Stomach (tissue), 9 donors: ENCODE data around the gene EML6. TPM values are rescaled to one million over a fixed set of nuclear protein-coding genes. Genes with fewer than 3 reads are reported as not detected.

Source experiments
- DNase-seq, 2 donors: peaks; one replicate each; pipeline versions ENCODE4 v3.0.0 to v3.0.0-alpha.2; 2013 to 2019
- H3K27ac ChIP-seq, 5 donors: fragments of 200-600 bp in 4 of 5; sonication (generic) in 4 of 5; one replicate each; pipeline ENCODE4 v1.5.1; 2013 to 2019; ENCODE audit warnings: mild to moderate bottlenecking in 1 of 5, moderate library complexity in 1 of 5
- H3K27me3 ChIP-seq, 3 donors: fragments of 200-600 bp; sonication (generic); one replicate each; pipeline ENCODE4 v1.5.1; 2017 to 2019; ENCODE audit warnings: mixed run types in 1 of 3
- H3K36me3 ChIP-seq, 4 donors: fragments of 200-600 bp; sonication (generic); 1 replicate in 3 of 4; 2 replicates in 1 of 4; pipeline ENCODE4 v1.5.1; 2016 to 2019
- H3K4me1 ChIP-seq, 4 donors: fragments of 200-600 bp; sonication (generic); one replicate each; pipeline ENCODE4 v1.5.1; 2016 to 2019
- H3K4me3 ChIP-seq, 4 donors: fragments of 200-600 bp; sonication (generic) in 3 of 4; one replicate each; pipeline ENCODE4 v1.5.1; 2016 to 2019; ENCODE audit warnings: mild to moderate bottlenecking in 1 of 4
- H3K9me3 ChIP-seq, 4 donors: fragments of 200-600 bp; sonication (generic); one replicate each; pipeline ENCODE4 v1.5.1; 2016 to 2019
- EP300 ChIP-seq: sonication (generic); formaldehyde crosslinking; IDR thresholded peaks from one replicate; pipeline ENCODE4 v1.6.1; 2017; ENCODE audit warnings: antibody characterized with exemption
- POLR2A ChIP-seq, 4 donors: fragments of 450-650 bp; IDR thresholded peaks; one replicate each; pipeline ENCODE4 v1.6.1; 2016; ENCODE audit warnings: antibody characterized with exemption in 4 of 4, control low read depth in 2 of 4, mild to moderate bottlenecking in 1 of 4, moderate library complexity in 1 of 4
- POLR2AphosphoS5 ChIP-seq, 3 donors: sonication (generic); formaldehyde crosslinking; IDR thresholded peaks; one replicate each; pipeline ENCODE4 v1.6.1; 2016; ENCODE audit warnings: antibody characterized with exemption in 3 of 3
- WGBS, 5 donors: extraction: QIAGEN DNeasy Blood & Tissue Kit in 3 of 5; methylation state at CpG; one replicate each; pipeline versions ENCODE4 v1.1.5 to v1.1.7; 2013 to 2018; 5-methylcytosine and 5-hydroxymethylcytosine counted together
- intact Hi-C: fragments of 100-400 bp; cut with DNase I; formaldehyde crosslinking; loops from one replicate; pipeline ENCODE4 v1.15.1; 2023; ENCODE audit warnings: low total_unique reads
- polyA plus RNA-seq, 3 donors: library from polyadenylated mRNA; stranded (reverse); fragments of 200-250 nt; gene quantifications; one replicate each; pipeline ENCODE4 v1.2.3, GENCODE V29; 2013
- total RNA-seq, 5 donors: library from RNA; depleted of rRNA; stranded (reverse); fragments of >200 nt; gene quantifications; one replicate each; pipeline versions ENCODE4 v1.1.0 to v1.2.3, GENCODE V29; 2014 to 2016
- TF ChIP-seq, protein P1 (sequence below), 7 experiments: fragments of 450-650 bp in 4 of 7; fragments of 200-600 bp in 3 of 7; sonication (generic) in 3 of 7; IDR thresholded peaks; one replicate each; pipeline ENCODE4 v1.5.1; 2016 to 2019; ENCODE audit warnings: antibody characterized with exemption in 7 of 7, control low read depth in 2 of 7, mild to moderate bottlenecking in 1 of 7
- donor health status: healthy with polysubstance abuse.
- donor health status: Bipolar disorder and iron deficiency.
- donor health status: healthy.

EML6 gene
- total and polyA plus RNA-seq, 8 donors: 0.45 to 10.1 (median 1.8) TPM; not detected in 1

DNA sequence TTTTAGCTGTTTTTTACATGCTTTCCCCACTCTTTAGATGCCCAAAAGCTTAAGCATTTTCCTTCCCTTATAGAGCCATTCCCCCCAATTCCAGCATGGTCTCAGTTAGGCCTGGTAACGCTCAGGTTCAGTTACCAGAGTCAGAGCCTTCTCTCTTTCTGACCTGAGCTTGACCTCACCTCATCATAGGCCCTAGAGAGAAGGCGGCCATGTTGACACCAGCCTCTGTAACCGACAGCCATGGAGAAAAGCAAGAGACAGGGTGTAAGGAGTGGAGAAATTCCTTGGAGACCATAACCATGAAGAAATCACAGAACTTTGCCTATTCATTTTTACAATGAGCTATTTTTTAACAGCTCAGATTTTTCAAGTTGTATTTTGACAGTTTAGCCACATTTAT lies 227.3 kb downstream of the EML6 start:
- Histone ChIP-seq H3K4me3 (no peak overlapping the region), H3K9me3 (no peaks in the 10 kb centered on the region), H3K27me3 (no peaks in the 10 kb centered on the region), H3K4me1 (peaks cover 0 to 14% (median 9%) of the 10 kb centered on the region in 4 donors), H3K36me3 (no peaks in the 10 kb centered on the region), H3K27ac (no peak overlapping the region)
- DNase-seq: no peak
- intact Hi-C loops: no loop called here
- 93 to 100% (median 95%) methylated on average over 3 of the region's 3 CpGs for WGBS, 5 donors
- TF ChIP-seq POLR2AphosphoS5 (IDR thresholded peaks at IDR 0.05) (no peak), EP300 (no peak), POLR2A (IDR thresholded peaks at IDR 0.05) (no peak)
- TF ChIP-seq, protein P1, sequence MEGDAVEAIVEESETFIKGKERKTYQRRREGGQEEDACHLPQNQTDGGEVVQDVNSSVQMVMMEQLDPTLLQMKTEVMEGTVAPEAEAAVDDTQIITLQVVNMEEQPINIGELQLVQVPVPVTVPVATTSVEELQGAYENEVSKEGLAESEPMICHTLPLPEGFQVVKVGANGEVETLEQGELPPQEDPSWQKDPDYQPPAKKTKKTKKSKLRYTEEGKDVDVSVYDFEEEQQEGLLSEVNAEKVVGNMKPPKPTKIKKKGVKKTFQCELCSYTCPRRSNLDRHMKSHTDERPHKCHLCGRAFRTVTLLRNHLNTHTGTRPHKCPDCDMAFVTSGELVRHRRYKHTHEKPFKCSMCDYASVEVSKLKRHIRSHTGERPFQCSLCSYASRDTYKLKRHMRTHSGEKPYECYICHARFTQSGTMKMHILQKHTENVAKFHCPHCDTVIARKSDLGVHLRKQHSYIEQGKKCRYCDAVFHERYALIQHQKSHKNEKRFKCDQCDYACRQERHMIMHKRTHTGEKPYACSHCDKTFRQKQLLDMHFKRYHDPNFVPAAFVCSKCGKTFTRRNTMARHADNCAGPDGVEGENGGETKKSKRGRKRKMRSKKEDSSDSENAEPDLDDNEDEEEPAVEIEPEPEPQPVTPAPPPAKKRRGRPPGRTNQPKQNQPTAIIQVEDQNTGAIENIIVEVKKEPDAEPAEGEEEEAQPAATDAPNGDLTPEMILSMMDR (IDR thresholded peaks at IDR 0.05): no peak

DNA sequence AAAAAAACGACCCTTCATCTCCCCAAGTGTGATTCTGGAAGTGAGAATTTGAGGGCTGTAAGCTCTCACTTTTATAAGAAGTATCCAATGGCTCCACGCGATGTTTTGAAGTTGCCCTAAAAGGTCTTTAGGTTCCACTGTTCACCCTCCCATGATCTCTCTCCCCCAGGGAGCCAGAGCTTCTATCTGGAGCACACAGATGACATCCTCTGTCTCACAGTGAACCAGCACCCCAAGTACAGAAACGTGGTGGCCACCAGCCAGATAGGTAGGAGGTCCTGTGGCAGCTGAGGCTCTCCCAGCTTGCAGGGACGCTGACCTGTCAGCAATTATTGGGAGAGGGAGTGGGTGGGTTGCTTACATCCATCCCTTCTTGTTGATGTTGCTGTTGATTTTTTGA lies 229.0 kb downstream of the EML6 start:
- Histone ChIP-seq H3K4me3 (no peak overlapping the region), H3K27ac (no peak overlapping the region), H3K27me3 (no peaks in the 10 kb centered on the region), H3K36me3 (no peaks in the 10 kb centered on the region), H3K4me1 (peaks cover 0 to 6% (median 2%) of the 10 kb centered on the region in 4 donors), H3K9me3 (no peaks in the 10 kb centered on the region)
- TF ChIP-seq EP300 (no peak), POLR2AphosphoS5 (IDR thresholded peaks at IDR 0.05) (no peak), POLR2A (IDR thresholded peaks at IDR 0.05) (no peak)
- TF ChIP-seq, protein P1 (IDR thresholded peaks at IDR 0.05): no peak
- WGBS, 5 donors: 73 to 80% (median 77%) methylated on average over 4 to 5 of the region's 5 CpGs
- intact Hi-C loops: no loop called here
- no peak for DNase-seq

DNA sequence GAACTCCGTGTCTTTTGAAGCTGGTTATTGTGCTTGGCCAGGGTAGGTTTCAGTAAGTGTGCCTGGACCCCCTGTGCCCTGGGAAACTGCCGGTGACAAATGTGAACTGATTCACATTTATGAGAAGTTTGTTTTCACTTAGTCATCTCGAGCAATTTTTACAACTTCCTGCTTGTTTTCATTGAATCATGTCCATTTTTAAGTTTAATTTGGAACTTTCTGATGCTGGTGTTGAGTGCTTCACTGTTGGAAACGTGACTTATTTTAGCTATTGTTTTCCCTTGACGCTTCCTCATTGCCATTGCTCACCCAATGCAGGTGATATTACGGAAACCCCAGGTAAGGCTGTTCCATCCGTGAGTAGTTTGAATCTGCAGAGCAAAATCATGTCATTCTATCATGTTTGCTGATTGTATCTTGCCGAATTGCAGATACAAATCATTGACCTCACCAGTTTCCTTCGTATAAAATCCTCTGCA lies 229.6 kb downstream of the EML6 start:
- Histone ChIP-seq H3K36me3 (no peaks in the 10 kb centered on the region), H3K27me3 (no peaks in the 10 kb centered on the region), H3K4me1 (peaks cover 0 to 6% (median 2%) of the 10 kb centered on the region in 4 donors), H3K4me3 (no peak overlapping the region), H3K27ac (no peak overlapping the region), H3K9me3 (no peaks in the 10 kb centered on the region)
- TF ChIP-seq, protein P1 (IDR thresholded peaks at IDR 0.05): no peak
- TF ChIP-seq POLR2AphosphoS5 (IDR thresholded peaks at IDR 0.05) (no peak), POLR2A (IDR thresholded peaks at IDR 0.05) (no peak), EP300 (no peak)
- DNase-seq: no peak
- intact Hi-C loops: no loop called here
- WGBS, 5 donors: 68 to 81% (median 75%) methylated on average over 9 of the region's 9 CpGs

DNA sequence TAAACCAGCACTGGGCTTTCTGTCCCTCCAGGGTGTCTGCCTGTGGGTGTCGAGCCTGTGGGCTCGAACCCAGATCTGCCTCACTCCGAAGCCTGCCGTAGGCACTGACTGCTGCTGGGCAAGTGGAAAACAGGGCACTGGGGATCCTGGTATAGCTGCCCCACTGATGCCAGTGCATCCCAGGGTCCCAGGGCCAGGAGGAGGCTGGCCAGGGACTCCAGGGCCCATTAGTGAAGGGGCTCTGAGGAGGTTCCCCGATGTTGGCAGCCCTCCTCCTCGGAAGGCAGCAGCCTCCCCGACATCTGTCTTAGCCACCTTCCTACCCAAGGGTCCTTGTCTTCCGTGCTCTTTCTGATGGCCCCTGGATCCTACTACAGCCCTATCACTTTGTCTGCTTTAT lies 230.7 kb downstream of the EML6 start:
- WGBS, 5 donors: 77 to 92% (median 85%) methylated on average over 4 to 8 of the region's 8 CpGs
- H3K36me3 ChIP-seq: no peaks in the 10 kb centered on the region
- no peak overlapping the region for H3K27ac ChIP-seq
- intact Hi-C loops: no loop called here
- no peak for DNase-seq
- no peaks in the 10 kb centered on the region for H3K9me3 ChIP-seq
- TF ChIP-seq EP300 (no peak), POLR2A (IDR thresholded peaks at IDR 0.05) (no peak), POLR2AphosphoS5 (IDR thresholded peaks at IDR 0.05) (no peak)
- TF ChIP-seq, protein P1 (IDR thresholded peaks at IDR 0.05): no peak
- H3K4me3 ChIP-seq: no peak overlapping the region
- H3K4me1 ChIP-seq: peaks cover 0 to 6% (median 2%) of the 10 kb centered on the region in 4 donors
- H3K27me3 ChIP-seq: no peaks in the 10 kb centered on the region
